HG03280 (cell line): ENCODE data around the gene DQX1.

Experiments used
- ATAC-seq: cut with Tn5 transposase; IDR thresholded peaks from one replicate; pipeline ENCODE4 v1.9.1; 2021; ENCODE audit warnings: mild to moderate bottlenecking, moderate library complexity; ENCODE audit not compliant: unreplicated experiment

The DQX1 gene

GRCh38 chr2:74533464-74533863, 7.4 kb upstream of the DQX1 start:
- ATAC-seq, result no peak

GRCh38 chr2:74532222-74532621, 6.2 kb upstream of the DQX1 start:
- ATAC-seq, result no peak

GRCh38 chr2:74531666-74532065, 5.6 kb upstream of the DQX1 start:
- no peak for ATAC-seq

- ATAC-seq, result peak; percentile 27
These were observed 4.5 kb upstream of the DQX1 start for GRCh38 chr2:74530239-74531187.

GRCh38 chr2:74529357-74530238, 3.6 kb upstream of the DQX1 start, which contains the start of the genes AUP1 and HTRA2:
Gene AUP1, minus strand, starts transcription at chr2:74529706. Its CDS starts 77 bp downstream, at chr2:74529629.
Gene HTRA2, plus strand, starts transcription at chr2:74529933. Its CDS starts 74 bp downstream, at chr2:74530007.
- ATAC-seq, result peak; percentile 79

- ATAC-seq, result peak; percentile 3
These were observed 2.7 kb upstream of the DQX1 start for GRCh38 chr2:74528600-74529356.

- no peak for ATAC-seq
These were observed 1.7 kb upstream of the DQX1 start for GRCh38 chr2:74527741-74528140.

- no peak for ATAC-seq
These were observed 709 bp upstream of the DQX1 start for GRCh38 chr2:74526649-74527230.

GRCh38 chr2:74524955-74525716, 895 bp downstream of the DQX1 start:
- ATAC-seq, result no peak

- no peak for ATAC-seq
These were observed 2.0 kb downstream of the DQX1 start for GRCh38 chr2:74524005-74524404.

GRCh38 chr2:74522516-74522915, 3.5 kb downstream of the DQX1 start:
- no peak for ATAC-seq

GRCh38 chr2:74516650-74517049, 9.4 kb downstream of the DQX1 start:
- ATAC-seq, result no peak

- ATAC-seq, result peak; percentile 75
These were observed 9.9 kb downstream of the DQX1 start for GRCh38 chr2:74515981-74516633.

GRCh38 chr2:74515271-74515980, 10.6 kb downstream of the DQX1 start:
- ATAC-seq, result peak; percentile 19

- no peak for ATAC-seq
These were observed 11.4 kb downstream of the DQX1 start, which contains the start of gene TLX2 for GRCh38 chr2:74514368-74515270. Gene TLX2, plus strand, starts transcription at chr2:74514450. Its CDS starts 357 bp downstream, at chr2:74514807.

GRCh38 chr2:74513605-74514367, 12.2 kb downstream of the DQX1 start:
- ATAC-seq, result no peak
